Glutamatergic neuron (in vitro differentiated cells): ENCODE data around the gene EFCAB8. TPM values are rescaled to one million over a fixed set of nuclear protein-coding genes. Genes with fewer than 3 reads are reported as not detected.
A peak's percentile ranks its signal among the peaks of the same experiment; 100 is the strongest.

Experiments used
- DNase-seq: peaks from one replicate; pipeline ENCODE4 v3.0.0; 2022
- H3K27ac Mint-ChIP-seq: one replicate; pipeline ENCODE4 v1.8.0; 2020; ENCODE audit warnings: mild to moderate bottlenecking, mixed read lengths, inconsistent platforms; ENCODE audit not compliant: unreplicated experiment
- H3K27me3 Mint-ChIP-seq: one replicate; pipeline ENCODE4 v1.8.0; 2020; ENCODE audit warnings: mild to moderate bottlenecking, moderate library complexity, mixed read lengths, inconsistent platforms; ENCODE audit not compliant: unreplicated experiment
- H3K36me3 Mint-ChIP-seq: one replicate; pipeline ENCODE4 v1.8.0; 2020; ENCODE audit warnings: mild to moderate bottlenecking, mixed read lengths, inconsistent platforms; ENCODE audit not compliant: unreplicated experiment
- H3K4me1 Mint-ChIP-seq: one replicate; pipeline ENCODE4 v1.8.0; 2020; ENCODE audit warnings: mild to moderate bottlenecking, low read depth, mixed read lengths, inconsistent platforms; ENCODE audit not compliant: unreplicated experiment
- H3K4me3 Mint-ChIP-seq: one replicate; pipeline ENCODE4 v1.8.0; 2020; ENCODE audit warnings: mild to moderate bottlenecking, mixed read lengths, inconsistent platforms; ENCODE audit not compliant: unreplicated experiment
- H3K9me3 Mint-ChIP-seq: one replicate; pipeline ENCODE4 v1.8.0; 2020; ENCODE audit warnings: mild to moderate bottlenecking, moderate library complexity, mixed read lengths, inconsistent platforms; ENCODE audit not compliant: unreplicated experiment
- total RNA-seq: library from RNA; stranded (reverse); fragmentation: NEBNext Ultra II Directional; extraction: Animal tissue kit (Norgen Biotek cat#: 25700); gene quantifications from one replicate; pipeline ENCODE4 v1.2.1, GENCODE V29; 2021; ENCODE audit not compliant: unreplicated experiment
- TF ChIP-seq, protein P1 (sequence below): fragments of 200-600 bp; sonication (generic); IDR thresholded peaks from one replicate; pipeline ENCODE4 v1.5.0; 2021; ENCODE audit not compliant: partially characterized antibody, unreplicated experiment

The EFCAB8 gene
- total RNA-seq, 1 donor from 2014 or later, result not detected

DNA sequence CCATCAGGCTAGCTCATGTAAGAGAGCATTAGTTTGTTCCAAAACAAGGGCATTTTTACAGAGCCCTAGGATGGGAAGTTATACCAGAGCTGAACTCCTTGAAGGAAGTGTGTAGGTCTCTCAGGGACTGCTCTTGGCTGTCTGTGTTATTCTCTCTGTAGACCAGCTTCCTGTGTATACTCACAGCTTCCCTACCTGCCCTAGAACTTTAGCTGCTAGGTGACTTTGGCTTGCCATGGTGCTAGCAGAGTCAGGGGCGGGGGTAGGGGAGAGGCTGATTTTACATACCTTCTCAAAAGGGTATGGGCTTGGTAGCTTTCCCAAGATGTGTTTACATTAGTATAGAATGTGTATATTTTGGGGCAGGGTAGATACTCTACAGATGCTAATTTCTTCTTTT is 21.6 kb upstream of the EFCAB8 start:
- H3K27me3 Mint-ChIP-seq, result peaks cover 5% of the 10 kb centered on the region
- H3K36me3 Mint-ChIP-seq, result peaks cover 22% of the 10 kb centered on the region
- H3K27ac Mint-ChIP-seq, result no peak overlapping the region
- peaks cover 7% of the 10 kb centered on the region for H3K4me1 Mint-ChIP-seq
- TF ChIP-seq, protein P1, sequence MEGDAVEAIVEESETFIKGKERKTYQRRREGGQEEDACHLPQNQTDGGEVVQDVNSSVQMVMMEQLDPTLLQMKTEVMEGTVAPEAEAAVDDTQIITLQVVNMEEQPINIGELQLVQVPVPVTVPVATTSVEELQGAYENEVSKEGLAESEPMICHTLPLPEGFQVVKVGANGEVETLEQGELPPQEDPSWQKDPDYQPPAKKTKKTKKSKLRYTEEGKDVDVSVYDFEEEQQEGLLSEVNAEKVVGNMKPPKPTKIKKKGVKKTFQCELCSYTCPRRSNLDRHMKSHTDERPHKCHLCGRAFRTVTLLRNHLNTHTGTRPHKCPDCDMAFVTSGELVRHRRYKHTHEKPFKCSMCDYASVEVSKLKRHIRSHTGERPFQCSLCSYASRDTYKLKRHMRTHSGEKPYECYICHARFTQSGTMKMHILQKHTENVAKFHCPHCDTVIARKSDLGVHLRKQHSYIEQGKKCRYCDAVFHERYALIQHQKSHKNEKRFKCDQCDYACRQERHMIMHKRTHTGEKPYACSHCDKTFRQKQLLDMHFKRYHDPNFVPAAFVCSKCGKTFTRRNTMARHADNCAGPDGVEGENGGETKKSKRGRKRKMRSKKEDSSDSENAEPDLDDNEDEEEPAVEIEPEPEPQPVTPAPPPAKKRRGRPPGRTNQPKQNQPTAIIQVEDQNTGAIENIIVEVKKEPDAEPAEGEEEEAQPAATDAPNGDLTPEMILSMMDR, result no peak
- no peak overlapping the region for H3K4me3 Mint-ChIP-seq
- DNase-seq, result no peak
- peaks cover 20% of the 10 kb centered on the region for H3K9me3 Mint-ChIP-seq

DNA sequence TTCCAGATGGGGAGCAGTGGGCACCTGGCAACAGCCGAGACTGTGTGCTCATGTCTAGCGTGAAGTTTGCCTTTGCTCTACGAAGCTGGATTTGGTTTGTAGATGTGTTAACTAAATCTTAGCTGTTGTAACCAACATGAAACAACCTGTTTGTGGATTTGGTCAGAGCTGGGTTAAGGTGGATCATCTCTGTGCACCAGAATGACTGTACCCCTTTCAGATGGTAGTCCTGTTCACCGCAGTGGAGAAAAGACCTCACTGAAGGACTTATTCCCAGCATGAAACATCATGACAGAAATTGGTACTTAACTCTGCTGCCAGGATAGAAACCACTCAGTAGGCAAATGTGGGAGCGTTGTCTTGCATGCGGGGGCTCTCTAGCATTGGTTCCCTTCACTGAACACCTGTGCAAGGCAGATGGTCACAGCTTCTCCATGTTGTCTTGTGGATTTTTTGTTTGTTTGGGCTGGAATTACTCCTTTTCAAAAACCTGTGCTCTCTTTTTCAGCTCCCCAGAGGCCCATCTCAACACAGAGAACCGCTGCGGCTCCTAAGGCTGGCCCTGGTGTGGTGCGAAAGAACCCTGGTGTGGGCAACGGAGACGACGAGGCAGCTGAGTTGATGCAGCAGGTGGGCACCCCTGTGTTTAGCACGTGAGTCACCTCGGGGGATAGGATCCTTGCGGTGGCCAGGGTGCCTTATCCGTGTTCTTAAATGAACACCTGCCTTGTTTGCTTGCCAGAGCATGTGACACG is 19.3 kb upstream of the EFCAB8 start:
- H3K27me3 Mint-ChIP-seq, result peaks cover 6% of the 10 kb centered on the region
- peaks cover 7% of the 10 kb centered on the region for H3K4me1 Mint-ChIP-seq
- no peak overlapping the region for H3K4me3 Mint-ChIP-seq
- peak overlapping the region; percentile 10 for H3K27ac Mint-ChIP-seq
- no peak for DNase-seq
- H3K9me3 Mint-ChIP-seq, result peaks cover 16% of the 10 kb centered on the region
- TF ChIP-seq, protein P1, result no peak
- peaks cover 24% of the 10 kb centered on the region for H3K36me3 Mint-ChIP-seq

- Mint-ChIP-seq H3K4me1 (peaks cover 9% of the 10 kb centered on the region), H3K27ac (peak overlapping the region; percentile 10), H3K27me3 (peaks cover 8% of the 10 kb centered on the region), H3K9me3 (peaks cover 16% of the 10 kb centered on the region), H3K4me3 (no peak overlapping the region), H3K36me3 (peaks cover 20% of the 10 kb centered on the region)
- no peak for DNase-seq
- TF ChIP-seq, protein P1, result no peak
Measured at GRCh38 chr20:32839982-32840285, 18.8 kb upstream of the EFCAB8 start.

DNA sequence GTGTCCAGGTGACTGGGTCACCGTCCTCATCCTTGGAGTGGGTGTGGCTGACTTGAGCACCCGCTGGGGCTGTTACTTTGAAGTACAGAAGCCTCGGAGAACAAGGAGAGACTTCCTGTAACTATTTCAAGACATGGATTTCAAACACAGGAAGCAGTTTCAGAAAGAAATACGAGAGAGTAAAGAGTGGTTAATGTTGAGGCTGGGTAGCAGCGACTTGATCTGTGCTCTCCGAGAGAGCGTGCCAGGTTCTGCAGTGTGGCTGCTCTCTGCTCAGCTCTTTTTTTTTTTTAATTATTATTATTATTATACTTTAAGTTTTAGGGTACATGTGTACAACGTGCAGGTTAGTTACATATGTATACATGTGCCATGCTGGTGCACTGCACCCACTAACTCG is 17.5 kb upstream of the EFCAB8 start:
- DNase-seq, result no peak
- Mint-ChIP-seq H3K27me3 (peaks cover 8% of the 10 kb centered on the region), H3K4me1 (peaks cover 9% of the 10 kb centered on the region), H3K36me3 (peaks cover 12% of the 10 kb centered on the region), H3K4me3 (no peak overlapping the region), H3K27ac (peak overlapping the region; percentile 7), H3K9me3 (peaks cover 6% of the 10 kb centered on the region)
- TF ChIP-seq, protein P1, result no peak

DNA sequence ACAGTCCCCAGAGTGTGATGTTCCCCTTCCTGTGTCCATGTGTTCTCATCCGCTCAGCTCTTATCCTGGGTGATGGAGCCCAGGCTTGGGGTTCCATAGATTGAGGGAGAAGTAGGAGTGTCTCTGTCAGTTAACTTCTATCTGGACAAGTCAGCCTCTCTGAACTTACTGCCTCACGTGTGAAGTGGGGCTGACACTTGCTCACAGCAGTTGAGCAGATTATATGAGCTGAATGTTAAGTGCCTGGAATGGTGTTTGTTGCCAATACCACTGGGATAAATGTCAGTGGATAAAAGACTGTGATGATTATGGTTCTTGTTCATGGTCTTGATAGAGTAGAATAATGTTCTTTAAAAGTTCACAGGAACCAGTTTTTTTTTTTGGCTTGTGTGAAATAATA is 17.1 kb upstream of the EFCAB8 start:
- DNase-seq, result no peak
- Mint-ChIP-seq H3K9me3 (peaks cover 4% of the 10 kb centered on the region), H3K4me3 (no peak overlapping the region), H3K27ac (no peak overlapping the region), H3K36me3 (peaks cover 9% of the 10 kb centered on the region), H3K4me1 (peaks cover 9% of the 10 kb centered on the region), H3K27me3 (peaks cover 8% of the 10 kb centered on the region)
- TF ChIP-seq, protein P1, result no peak
